CD4-positive, alpha-beta T cell (primary cell): ENCODE measurements around the gene PRDX4. TPM values are rescaled to one million over a fixed set of nuclear protein-coding genes. Genes with fewer than 3 reads are reported as not detected.

Experiments
- ATAC-seq: fragments of 200-7000 bp; cut with Tn5 transposase; one replicate; pipeline ENCODE4 v1.10.0; 2022; ENCODE audit warnings: mild to moderate bottlenecking; ENCODE audit not compliant: poor library complexity
- CTCF ChIA-PET: fragments of 350-600 bp; sonication (Branson Sonifier 250); formaldehyde crosslinking; loops from one replicate; lab custom pipeline; 2021; ENCODE audit warnings: antibody characterized with exemption, inconsistent platforms; lab: Charles Lee
- POLR2A ChIA-PET: fragments of 350-600 bp; sonication (Branson Sonifier 250); formaldehyde crosslinking; loops from one replicate; lab custom pipeline; 2021; ENCODE audit warnings: antibody characterized with exemption, inconsistent platforms; lab: Charles Lee
- DNase-seq, 14 experiments: peaks; one replicate each; pipeline ENCODE4 v3.0.0-alpha.2; 2013 to 2020; ENCODE audit warnings: mixed read lengths in 2 of 14
- H3K27ac ChIP-seq, 2 donors: one replicate each; pipeline versions ENCODE4 v1.5.1 to v1.7.0; 2013; ENCODE audit warnings: low read length in 2 of 2, low read depth in 1 of 2, mild to moderate bottlenecking in 1 of 2
- H3K27me3 ChIP-seq, 2 experiments: 1 replicate in 1 of 2; 2 replicates in 1 of 2; pipeline versions ENCODE4 v1.6.1 to v1.7.0; 2013; ENCODE audit warnings: low read length in 2 of 2, control low read depth in 1 of 2, mild to moderate bottlenecking in 1 of 2, moderate library complexity in 1 of 2; ENCODE audit not compliant: insufficient read depth in 2 of 2, control insufficient read depth in 1 of 2
- H3K36me3 ChIP-seq: one replicate; pipeline ENCODE4 v1.6.1; 2013; ENCODE audit warnings: low read length, control low read depth; ENCODE audit not compliant: insufficient read depth
- H3K4me1 ChIP-seq: one replicate; pipeline ENCODE4 v1.6.1; 2013; ENCODE audit warnings: low read length, control low read depth; ENCODE audit not compliant: insufficient read depth
- H3K4me3 ChIP-seq: one replicate; pipeline ENCODE4 v1.5.1; 2013; ENCODE audit warnings: mild to moderate bottlenecking, low read length, moderate library complexity
- H3K9me3 ChIP-seq, 2 experiments: 1 replicate in 1 of 2; 2 replicates in 1 of 2; pipeline versions ENCODE4 v1.6.1 to v1.7.0; 2013; ENCODE audit warnings: low read length in 2 of 2, mild to moderate bottlenecking in 2 of 2, control low read depth in 1 of 2, moderate library complexity in 1 of 2; ENCODE audit not compliant: control insufficient read depth in 1 of 2, insufficient read depth in 1 of 2
- H3K27ac Mint-ChIP-seq: one replicate; pipeline ENCODE4 v1.8.0; 2020; ENCODE audit warnings: mixed read lengths
- H3K27me3 Mint-ChIP-seq: one replicate; pipeline ENCODE4 v1.8.0; 2021; ENCODE audit warnings: mixed read lengths
- H3K36me3 Mint-ChIP-seq: one replicate; pipeline ENCODE4 v1.8.0; 2021; ENCODE audit warnings: low read depth, mixed read lengths
- H3K4me1 Mint-ChIP-seq: one replicate; pipeline ENCODE4 v1.8.0; 2021; ENCODE audit warnings: low read depth, mixed read lengths
- H3K4me3 Mint-ChIP-seq: one replicate; pipeline ENCODE4 v1.8.0; 2020; ENCODE audit warnings: mild to moderate bottlenecking, mixed read lengths
- H3K9me3 Mint-ChIP-seq: one replicate; pipeline ENCODE4 v1.8.0; 2020; ENCODE audit warnings: mixed read lengths
- intact Hi-C, 2 experiments: fragments of 100-400 bp; cut with DNase I in 1 of 2; cut with micrococcal nuclease in 1 of 2; formaldehyde crosslinking; loops; one replicate each; pipeline versions ENCODE4 v1.15.1 to v1.9.0; 2023 to 2025; cut with DNase I, micrococcal nuclease
- total RNA-seq, 174 experiments: library from RNA in 2 of 174; stranded (reverse) in 2 of 174; gene quantifications; one replicate each; pipeline ENCODE4 v1.2.3 and lab custom pipeline; 2021 to 2026
- TF ChIP-seq, protein P1 (sequence below): fragments of 200-600 bp; IDR thresholded peaks from one replicate; pipeline ENCODE4 v1.8.0; 2022; ENCODE audit warnings: antibody characterized with exemption, mild to moderate bottlenecking

PRDX4 gene
- total RNA-seq, 2 experiments from 2014 or later = 4.4 TPM

GRCh38 chrX:23633834-23634580 lies 33.3 kb upstream of the PRDX4 start:
- ChIA-PET POLR2A (no interaction called here), CTCF (no interaction called here)
- Mint-ChIP-seq H3K27me3 (no peaks in the 10 kb centered on the region), H3K27ac (no peak overlapping the region), H3K4me3 (no peak overlapping the region), H3K36me3 (no peaks in the 10 kb centered on the region), H3K9me3 (no peaks in the 10 kb centered on the region), H3K4me1 (no peaks in the 10 kb centered on the region)
- TF ChIP-seq, protein P1, sequence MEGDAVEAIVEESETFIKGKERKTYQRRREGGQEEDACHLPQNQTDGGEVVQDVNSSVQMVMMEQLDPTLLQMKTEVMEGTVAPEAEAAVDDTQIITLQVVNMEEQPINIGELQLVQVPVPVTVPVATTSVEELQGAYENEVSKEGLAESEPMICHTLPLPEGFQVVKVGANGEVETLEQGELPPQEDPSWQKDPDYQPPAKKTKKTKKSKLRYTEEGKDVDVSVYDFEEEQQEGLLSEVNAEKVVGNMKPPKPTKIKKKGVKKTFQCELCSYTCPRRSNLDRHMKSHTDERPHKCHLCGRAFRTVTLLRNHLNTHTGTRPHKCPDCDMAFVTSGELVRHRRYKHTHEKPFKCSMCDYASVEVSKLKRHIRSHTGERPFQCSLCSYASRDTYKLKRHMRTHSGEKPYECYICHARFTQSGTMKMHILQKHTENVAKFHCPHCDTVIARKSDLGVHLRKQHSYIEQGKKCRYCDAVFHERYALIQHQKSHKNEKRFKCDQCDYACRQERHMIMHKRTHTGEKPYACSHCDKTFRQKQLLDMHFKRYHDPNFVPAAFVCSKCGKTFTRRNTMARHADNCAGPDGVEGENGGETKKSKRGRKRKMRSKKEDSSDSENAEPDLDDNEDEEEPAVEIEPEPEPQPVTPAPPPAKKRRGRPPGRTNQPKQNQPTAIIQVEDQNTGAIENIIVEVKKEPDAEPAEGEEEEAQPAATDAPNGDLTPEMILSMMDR = no peak
- intact Hi-C loops = no loop called here
- H3K27ac ChIP-seq = no peak overlapping the region
- no peak overlapping the region for H3K4me3 ChIP-seq
- H3K27me3 ChIP-seq = peaks cover 0 to 2% of the 10 kb centered on the region in 2 experiments
- no peaks in the 10 kb centered on the region for H3K9me3 ChIP-seq
- no peaks in the 10 kb centered on the region for H3K36me3 ChIP-seq
- no peaks in the 10 kb centered on the region for H3K4me1 ChIP-seq
- ATAC-seq (no peak), DNase-seq (no peak)

DNA sequence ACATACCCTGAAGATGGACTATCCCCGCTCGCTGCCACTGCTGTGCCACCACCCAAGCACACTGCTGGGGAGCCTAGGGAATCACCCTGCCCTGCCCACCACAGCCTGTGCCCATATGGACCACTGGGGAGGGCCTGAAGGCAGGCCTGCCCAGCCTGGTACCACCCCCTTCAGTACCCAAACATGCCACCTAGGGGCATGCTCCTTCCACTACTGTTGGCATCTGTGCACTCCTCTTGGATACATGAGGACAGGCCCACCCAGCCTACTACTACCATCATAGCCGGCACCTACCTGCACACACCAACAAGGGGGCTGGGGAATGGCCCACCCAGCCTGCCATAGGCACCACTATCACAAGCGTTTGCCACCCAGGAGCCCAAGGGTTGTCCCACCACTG lies 30.1 kb upstream of the PRDX4 start:
- H3K9me3 Mint-ChIP-seq = no peaks in the 10 kb centered on the region
- intact Hi-C loops = no loop called here
- no peak overlapping the region for H3K4me3 ChIP-seq
- H3K36me3 ChIP-seq = no peaks in the 10 kb centered on the region
- DNase-seq (peak in 4 of 14 experiments; percentile 2 to 27 (median 10)), ATAC-seq (peak; percentile 71)
- ChIA-PET POLR2A (no interaction called here), CTCF (no interaction called here)
- no peaks in the 10 kb centered on the region for H3K36me3 Mint-ChIP-seq
- no peaks in the 10 kb centered on the region for H3K27me3 Mint-ChIP-seq
- H3K4me3 Mint-ChIP-seq = no peak overlapping the region
- peaks cover 0 to 2% of the 10 kb centered on the region in 2 experiments for H3K27me3 ChIP-seq
- no peaks in the 10 kb centered on the region for H3K9me3 ChIP-seq
- H3K4me1 ChIP-seq = no peaks in the 10 kb centered on the region
- TF ChIP-seq, protein P1 = no peak
- H3K4me1 Mint-ChIP-seq = no peaks in the 10 kb centered on the region
- H3K27ac ChIP-seq = no peak overlapping the region
- H3K27ac Mint-ChIP-seq = no peak overlapping the region

DNA sequence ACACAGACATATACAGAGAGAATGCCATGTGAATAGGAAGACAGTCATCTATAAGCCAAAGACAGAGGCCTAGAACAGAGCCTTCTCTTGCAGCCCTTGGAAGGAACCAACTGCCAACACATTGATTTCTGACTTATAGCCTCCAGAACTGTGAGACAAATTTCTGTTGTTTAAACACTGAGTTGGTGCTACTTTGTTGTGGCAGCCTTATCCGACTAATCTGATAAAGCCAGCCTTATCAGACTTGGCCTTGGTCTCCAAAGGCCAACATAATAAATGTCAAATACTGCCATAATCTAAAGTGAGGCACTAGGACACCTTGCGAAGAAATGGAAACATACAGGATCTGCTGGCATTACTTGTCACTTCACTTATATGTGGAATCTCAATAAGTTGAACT lies 24.3 kb upstream of the PRDX4 start:
- Mint-ChIP-seq H3K27me3 (no peaks in the 10 kb centered on the region), H3K27ac (no peak overlapping the region), H3K36me3 (no peaks in the 10 kb centered on the region), H3K4me3 (no peak overlapping the region), H3K4me1 (no peaks in the 10 kb centered on the region), H3K9me3 (no peaks in the 10 kb centered on the region)
- Histone ChIP-seq H3K9me3 (no peaks in the 10 kb centered on the region), H3K27ac (no peak overlapping the region), H3K36me3 (no peaks in the 10 kb centered on the region), H3K4me1 (no peaks in the 10 kb centered on the region), H3K4me3 (no peak overlapping the region), H3K27me3 (no peaks in the 10 kb centered on the region)
- DNase-seq = no peak
- TF ChIP-seq, protein P1 = no peak
- intact Hi-C loops = no loop called here
- ChIA-PET CTCF (no interaction called here), POLR2A (no interaction called here)
- ATAC-seq = no peak
